OCI-M2 (cell line): ENCODE measurements around the gene PCDHB3.
"Not testable (repeated sequence)": the region's sequence is repeated elsewhere in the genome, so short reads cannot be mapped to it uniquely, and the experiment has no call there.

Experiments
- DNase-seq: peaks from one replicate; lab custom pipeline; 2025; ENCODE audit not compliant: unreplicated experiment; lab: John Stamatoyannopoulos, UW

PCDHB3 gene

GRCh38 chr5:141100243-141100805 is at the start of gene PCDHB3:
PCDHB3 (plus strand) TSS chr5:141100473; CDS start chr5:141100650, 177 bp downstream.
- DNase-seq, result no peak

- DNase-seq, result no peak
Observed at GRCh38 chr5:141050622-141051520, 49.4 kb upstream of the PCDHB3 start, which contains the start of gene PCDHB1. PCDHB1 (plus strand) TSS chr5:141051374; CDS start chr5:141051471, 97 bp downstream.

- DNase-seq, result no peak
Observed at GRCh38 chr5:141051521-141051866, 48.8 kb upstream of the PCDHB3 start.

GRCh38 chr5:141077826-141078225 is 22.4 kb upstream of the PCDHB3 start:
- DNase-seq, result no peak

- DNase-seq, result no peak
Observed at GRCh38 chr5:141082228-141082627, 18.0 kb upstream of the PCDHB3 start.

DNA sequence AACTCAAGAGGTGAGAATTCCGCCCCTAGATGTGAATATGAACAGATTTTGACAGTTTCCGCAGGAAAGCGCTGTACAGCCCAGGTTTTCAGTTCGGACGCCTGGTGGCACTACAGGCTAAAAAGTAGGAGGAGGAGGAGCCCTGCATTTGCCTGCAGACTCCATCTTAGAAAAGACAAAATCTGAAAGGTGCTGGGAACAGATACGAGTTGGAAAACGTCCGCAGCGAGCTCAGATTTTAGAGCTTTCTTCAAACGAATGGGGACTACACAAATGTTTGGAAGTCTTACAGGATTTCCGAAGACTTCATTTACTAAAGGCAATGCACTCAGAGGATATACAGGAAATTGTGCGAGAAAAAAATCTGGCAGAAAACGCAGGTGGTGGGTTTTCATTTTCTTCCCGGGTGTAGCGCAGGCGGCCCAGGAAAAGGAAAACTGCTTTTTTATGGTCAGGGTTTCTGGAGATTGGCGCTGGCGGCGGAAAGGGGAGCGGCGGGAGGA is 15.7 kb upstream of the PCDHB3 start:
- no peak for DNase-seq

DNA sequence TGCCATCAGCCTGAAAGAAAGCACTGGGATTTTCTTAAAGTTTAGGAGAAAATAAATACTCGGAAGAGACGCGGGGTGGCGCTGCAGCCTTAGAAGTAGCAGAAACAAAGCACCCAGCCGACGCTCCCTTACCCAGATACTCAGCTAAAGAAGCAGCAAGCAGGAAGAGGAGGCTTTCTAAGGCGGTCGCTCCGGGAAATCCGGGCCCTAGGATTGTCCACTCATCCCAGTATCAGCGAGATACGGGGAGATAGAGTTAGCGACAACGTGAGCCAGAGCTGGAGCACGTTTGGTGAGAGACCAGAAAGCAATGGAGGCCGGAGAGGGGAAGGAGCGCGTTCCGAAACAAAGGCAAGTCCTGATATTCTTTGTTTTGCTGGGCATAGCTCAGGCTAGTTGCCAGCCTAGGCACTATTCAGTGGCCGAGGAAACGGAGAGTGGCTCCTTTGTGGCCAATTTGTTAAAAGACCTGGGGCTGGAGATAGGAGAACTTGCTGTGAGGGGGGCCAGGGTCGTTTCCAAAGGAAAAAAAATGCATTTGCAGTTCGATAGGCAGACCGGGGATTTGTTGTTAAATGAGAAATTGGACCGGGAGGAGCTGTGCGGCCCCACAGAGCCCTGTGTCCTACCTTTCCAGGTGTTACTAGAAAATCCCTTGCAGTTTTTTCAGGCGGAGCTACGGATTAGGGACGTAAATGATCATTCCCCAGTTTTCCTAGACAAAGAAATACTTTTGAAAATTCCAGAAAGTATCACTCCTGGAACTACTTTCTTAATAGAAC is 5.6 kb upstream of the PCDHB3 start, which contains the start of gene PCDHB2:
Gene PCDHB2, plus strand, starts transcription at position 135 of the 782 bp plus-strand sequence. Its CDS starts 176 bp downstream, at position 311.
- peak; percentile 38 for DNase-seq

GRCh38 chr5:141095263-141095641 is 5.0 kb upstream of the PCDHB3 start:
- DNase-seq, result no peak

DNA sequence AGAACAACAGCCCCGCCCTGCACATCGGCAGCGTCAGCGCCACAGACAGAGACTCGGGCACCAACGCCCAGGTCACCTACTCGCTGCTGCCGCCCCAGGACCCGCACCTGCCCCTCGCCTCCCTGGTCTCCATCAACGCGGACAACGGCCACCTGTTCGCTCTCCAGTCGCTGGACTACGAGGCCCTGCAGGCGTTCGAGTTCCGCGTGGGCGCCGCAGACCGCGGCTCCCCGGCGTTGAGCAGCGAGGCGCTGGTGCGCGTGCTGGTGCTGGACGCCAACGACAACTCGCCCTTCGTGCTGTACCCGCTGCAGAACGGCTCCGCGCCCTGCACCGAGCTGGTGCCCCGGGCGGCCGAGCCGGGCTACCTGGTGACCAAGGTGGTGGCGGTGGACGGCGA is 4.1 kb upstream of the PCDHB3 start:
- DNase-seq, result not testable (repeated sequence)

DNA sequence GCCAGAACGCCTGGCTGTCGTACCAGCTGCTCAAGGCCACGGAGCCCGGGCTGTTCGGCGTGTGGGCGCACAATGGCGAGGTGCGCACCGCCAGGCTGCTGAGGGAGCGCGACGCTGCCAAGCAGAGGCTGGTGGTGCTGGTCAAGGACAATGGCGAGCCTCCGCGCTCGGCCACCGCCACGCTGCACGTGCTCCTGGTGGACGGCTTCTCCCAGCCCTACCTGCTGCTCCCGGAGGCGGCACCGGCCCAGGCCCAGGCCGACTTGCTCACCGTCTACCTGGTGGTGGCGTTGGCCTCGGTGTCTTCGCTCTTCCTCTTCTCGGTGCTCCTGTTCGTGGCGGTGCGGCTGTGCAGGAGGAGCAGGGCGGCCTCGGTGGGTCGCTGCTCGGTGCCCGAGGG is 3.7 kb upstream of the PCDHB3 start:
- not testable (repeated sequence) for DNase-seq

DNA sequence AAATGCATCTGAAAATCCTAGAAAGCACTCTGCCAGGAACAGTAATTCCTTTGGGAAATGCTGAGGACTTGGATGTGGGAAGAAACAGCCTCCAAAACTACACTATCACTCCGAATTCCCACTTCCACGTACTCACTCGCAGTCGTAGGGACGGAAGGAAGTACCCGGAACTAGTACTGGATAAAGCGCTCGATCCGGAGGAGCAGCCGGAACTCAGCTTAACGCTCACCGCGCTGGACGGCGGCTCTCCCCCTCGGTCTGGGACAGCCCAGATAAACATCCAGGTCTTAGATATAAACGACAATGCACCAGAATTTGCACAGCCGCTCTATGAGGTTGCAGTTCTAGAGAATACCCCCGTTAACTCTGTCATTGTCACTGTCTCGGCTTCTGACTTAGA is 786 bp downstream of the PCDHB3 start:
- DNase-seq, result no peak

DNA sequence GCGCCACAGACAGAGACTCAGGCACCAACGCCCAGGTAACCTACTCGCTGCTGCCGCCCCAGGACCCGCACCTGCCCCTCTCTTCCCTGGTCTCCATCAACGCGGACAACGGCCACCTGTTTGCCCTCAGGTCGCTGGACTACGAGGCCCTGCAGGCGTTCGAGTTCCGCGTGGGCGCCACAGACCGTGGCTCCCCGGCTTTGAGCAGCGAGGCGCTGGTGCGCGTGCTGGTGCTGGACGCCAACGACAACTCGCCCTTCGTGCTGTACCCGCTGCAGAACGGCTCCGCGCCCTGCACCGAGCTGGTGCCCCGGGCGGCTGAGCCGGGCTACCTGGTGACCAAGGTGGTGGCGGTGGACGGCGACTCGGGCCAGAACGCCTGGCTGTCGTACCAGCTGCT is 1.8 kb downstream of the PCDHB3 start:
- not testable (repeated sequence) for DNase-seq

GRCh38 chr5:141102471-141102870 is 2.2 kb downstream of the PCDHB3 start:
- DNase-seq, result not testable (repeated sequence)

DNA sequence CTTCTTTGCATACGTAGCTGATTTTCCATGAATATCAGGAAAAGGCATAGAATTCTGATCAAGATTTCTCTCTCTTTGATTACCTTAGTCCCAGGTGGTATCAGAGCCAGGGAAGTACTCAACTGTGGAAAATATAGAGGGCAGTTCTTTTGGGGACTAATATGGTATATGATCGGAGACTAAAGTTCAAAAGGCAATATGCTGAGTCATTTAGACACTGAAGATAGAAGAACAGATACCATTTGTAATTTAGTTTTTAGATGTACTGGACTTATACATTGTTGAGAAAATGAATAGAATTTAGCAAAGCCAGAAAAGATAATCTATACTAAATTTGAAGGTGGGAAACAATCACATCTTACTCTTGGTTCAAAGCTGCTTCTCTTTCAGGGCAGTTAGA is 5.1 kb downstream of the PCDHB3 start:
- no peak for DNase-seq

DNA sequence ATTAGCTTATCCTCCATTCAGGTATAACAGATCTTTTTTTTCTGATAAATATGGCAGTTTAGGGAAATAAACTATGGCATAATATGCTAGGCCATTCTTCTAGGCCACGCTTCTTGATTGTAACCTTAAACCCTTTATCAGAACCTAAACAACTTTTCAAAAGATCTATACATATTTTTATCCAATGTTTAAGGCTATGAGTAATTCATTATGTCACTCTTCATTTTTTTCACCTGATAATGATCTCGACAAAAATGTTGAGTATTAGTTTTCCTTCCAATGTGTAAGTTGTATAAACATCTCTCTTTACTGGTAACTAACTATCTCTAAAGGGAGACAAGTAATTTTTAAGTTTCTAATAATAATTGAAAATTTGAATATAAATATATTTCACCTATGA is 19.0 kb downstream of the PCDHB3 start:
- no peak for DNase-seq

- DNase-seq, result no peak
Observed at GRCh38 chr5:141121563-141121962, 21.3 kb downstream of the PCDHB3 start, which contains the start of gene PCDHB4. PCDHB4 (plus strand) TSS chr5:141121818; CDS start chr5:141121999, 181 bp downstream.

- DNase-seq, result no peak
Observed at GRCh38 chr5:141121985-141122384, 21.7 kb downstream of the PCDHB3 start.

DNA sequence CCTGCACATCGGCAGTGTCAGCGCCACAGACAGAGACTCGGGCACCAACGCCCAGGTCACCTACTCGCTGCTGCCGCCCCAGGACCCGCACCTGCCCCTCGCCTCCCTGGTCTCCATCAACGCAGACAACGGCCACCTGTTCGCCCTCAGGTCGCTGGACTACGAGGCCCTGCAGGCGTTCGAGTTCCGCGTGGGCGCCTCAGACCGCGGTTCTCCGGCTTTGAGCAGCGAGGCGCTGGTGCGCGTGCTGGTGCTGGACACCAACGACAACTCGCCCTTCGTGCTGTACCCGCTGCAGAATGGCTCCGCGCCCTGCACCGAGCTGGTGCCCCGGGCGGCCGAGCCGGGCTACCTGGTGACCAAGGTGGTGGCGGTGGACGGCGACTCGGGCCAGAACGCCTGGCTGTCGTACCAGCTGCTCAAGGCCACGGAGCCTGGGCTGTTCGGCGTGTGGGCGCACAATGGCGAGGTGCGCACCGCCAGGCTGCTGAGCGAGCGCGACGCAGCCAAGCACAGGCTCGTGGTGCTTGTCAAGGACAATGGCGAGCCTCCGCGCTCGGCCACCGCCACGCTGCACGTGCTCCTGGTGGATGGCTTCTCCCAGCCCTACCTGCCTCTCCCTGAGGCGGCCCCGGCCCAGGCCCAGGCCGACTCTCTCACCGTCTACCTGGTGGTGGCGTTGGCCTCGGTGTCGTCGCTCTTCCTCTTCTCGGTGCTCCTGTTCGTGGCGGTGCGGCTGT is 23.3 kb downstream of the PCDHB3 start:
- not testable (repeated sequence) for DNase-seq

DNA sequence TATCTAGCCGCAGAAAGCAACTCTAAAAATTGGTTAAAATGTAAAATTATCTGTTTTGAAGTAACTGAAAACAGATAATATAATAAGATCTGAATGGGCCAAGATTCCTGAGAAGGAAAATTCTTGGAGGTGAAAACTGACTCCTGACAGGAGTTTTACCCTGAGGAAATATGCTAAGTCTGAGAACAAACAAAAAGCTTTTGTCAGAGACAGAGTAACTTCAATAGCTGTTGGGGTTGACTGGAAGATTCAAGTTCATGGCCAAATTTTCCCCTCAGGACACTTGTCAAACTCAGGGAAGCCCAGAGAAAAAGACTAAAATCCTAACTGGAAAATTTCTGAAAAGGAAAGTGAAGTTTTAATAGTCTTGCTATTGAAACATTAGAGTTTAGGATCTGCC is 27.0 kb downstream of the PCDHB3 start:
- no peak for DNase-seq

GRCh38 chr5:141135030-141135717 is 34.9 kb downstream of the PCDHB3 start, which contains the start of gene PCDHB5:
PCDHB5 (plus strand) TSS chr5:141135206; CDS start chr5:141135435, 229 bp downstream.
- DNase-seq, result no peak
